ENCODE results near the gene SLX4.

SLX4 gene

DNA sequence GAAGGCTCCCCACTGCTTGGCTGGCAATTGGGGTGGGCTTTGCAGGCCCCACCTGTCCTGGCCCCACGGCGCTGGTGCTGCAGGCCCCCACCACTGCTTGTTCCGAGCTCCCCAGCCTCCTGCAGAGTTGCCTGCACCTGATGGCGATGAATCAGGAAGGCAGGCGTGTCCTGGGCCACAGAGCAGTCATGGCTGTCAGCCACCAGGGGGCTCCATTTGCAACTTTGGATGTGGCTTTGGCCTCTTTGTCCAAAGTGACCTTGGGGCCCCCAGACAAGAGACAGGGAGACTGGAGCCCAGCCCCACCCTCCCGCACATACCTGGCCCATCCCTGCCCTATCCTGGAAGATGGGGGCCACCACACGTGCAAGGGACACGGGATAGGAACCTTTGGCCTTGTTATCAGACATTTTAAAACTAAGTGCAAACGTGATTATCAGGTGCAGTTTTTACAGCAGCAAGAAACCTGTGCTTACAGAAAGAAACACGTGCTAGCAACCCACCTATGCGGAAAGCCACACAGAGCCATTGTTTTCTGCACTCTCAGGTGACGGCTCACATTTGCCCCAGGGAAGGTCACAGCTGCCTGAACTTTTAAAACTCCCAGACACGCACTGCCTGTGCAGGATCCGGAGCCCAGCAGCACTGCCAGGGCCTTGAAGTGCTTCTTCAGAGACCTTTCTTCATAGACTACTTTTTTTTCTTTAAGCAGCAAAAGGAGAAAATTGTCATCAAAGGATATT, 43.0 kb upstream of the SLX4 start, which contains the start of gene DNASE1:
DNASE1 (plus strand) TSS at position 443 of the 743 bp plus-strand sequence. CDS start 683 bp downstream, outside the sequence.
- H3K4me3 ChIP-seq (ENCODE audit: low read depth, low read length) = no peak within 1 kb of the TSS
- in situ Hi-C loops (cut with HindIII; ENCODE audit: low sequenced_read_pairs) = no loop called here
- TF ChIP-seq, protein P1, sequence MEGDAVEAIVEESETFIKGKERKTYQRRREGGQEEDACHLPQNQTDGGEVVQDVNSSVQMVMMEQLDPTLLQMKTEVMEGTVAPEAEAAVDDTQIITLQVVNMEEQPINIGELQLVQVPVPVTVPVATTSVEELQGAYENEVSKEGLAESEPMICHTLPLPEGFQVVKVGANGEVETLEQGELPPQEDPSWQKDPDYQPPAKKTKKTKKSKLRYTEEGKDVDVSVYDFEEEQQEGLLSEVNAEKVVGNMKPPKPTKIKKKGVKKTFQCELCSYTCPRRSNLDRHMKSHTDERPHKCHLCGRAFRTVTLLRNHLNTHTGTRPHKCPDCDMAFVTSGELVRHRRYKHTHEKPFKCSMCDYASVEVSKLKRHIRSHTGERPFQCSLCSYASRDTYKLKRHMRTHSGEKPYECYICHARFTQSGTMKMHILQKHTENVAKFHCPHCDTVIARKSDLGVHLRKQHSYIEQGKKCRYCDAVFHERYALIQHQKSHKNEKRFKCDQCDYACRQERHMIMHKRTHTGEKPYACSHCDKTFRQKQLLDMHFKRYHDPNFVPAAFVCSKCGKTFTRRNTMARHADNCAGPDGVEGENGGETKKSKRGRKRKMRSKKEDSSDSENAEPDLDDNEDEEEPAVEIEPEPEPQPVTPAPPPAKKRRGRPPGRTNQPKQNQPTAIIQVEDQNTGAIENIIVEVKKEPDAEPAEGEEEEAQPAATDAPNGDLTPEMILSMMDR (IDR thresholded peaks at IDR 0.05; ENCODE audit: low read depth, low read length, missing control alignments) = peak; percentile 61
- peak; percentile 16 for DNase-seq (ENCODE audit: low read depth)

DNA sequence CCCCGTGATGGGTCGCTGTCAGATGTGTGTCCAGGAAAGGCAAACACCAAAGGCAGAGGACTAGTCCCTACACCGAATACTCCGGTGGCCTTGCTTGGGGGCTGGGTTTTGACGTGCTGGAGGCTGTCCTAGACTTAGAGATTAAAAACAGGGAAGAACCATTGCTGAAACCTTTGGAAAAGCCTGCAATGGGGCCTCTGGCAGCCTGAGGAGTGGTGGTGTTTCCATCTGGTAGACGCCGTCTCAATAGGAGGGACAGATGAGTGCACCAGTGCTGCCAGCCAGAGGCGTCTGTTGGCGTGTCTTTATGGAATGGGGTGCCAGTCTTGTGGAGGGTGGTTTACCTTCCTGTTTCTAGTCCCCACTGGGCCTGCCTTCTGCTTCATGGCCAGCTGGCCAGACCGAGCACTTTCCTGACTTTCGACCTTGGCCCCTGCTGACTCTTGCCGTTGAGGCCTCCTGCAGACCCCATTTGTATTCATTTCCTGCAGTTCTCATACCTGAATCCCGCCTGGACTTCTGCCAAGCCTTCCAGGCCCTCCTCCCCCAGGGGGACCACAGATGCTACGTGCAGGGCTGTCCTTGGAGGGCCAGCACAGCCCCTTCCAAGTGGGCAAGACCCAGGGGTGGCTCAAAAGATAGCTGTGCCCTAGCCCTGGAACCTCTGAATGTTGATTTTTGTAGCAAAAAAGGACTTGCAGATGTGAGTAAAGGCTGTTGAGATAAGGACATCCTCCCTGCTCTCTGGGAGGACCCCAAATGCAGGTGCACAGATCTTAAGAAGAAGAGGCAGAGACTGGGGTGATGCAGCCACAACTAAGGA, 41.2 kb upstream of the SLX4 start:
- no peak for DNase-seq (ENCODE audit: low read depth)
- TF ChIP-seq, protein P1 (IDR thresholded peaks at IDR 0.05; ENCODE audit: low read depth, low read length, missing control alignments) = no peak
- no peak overlapping the region for H3K4me3 ChIP-seq (ENCODE audit: low read depth, low read length)
- in situ Hi-C loops (cut with HindIII; ENCODE audit: low sequenced_read_pairs) = no loop called here

DNA sequence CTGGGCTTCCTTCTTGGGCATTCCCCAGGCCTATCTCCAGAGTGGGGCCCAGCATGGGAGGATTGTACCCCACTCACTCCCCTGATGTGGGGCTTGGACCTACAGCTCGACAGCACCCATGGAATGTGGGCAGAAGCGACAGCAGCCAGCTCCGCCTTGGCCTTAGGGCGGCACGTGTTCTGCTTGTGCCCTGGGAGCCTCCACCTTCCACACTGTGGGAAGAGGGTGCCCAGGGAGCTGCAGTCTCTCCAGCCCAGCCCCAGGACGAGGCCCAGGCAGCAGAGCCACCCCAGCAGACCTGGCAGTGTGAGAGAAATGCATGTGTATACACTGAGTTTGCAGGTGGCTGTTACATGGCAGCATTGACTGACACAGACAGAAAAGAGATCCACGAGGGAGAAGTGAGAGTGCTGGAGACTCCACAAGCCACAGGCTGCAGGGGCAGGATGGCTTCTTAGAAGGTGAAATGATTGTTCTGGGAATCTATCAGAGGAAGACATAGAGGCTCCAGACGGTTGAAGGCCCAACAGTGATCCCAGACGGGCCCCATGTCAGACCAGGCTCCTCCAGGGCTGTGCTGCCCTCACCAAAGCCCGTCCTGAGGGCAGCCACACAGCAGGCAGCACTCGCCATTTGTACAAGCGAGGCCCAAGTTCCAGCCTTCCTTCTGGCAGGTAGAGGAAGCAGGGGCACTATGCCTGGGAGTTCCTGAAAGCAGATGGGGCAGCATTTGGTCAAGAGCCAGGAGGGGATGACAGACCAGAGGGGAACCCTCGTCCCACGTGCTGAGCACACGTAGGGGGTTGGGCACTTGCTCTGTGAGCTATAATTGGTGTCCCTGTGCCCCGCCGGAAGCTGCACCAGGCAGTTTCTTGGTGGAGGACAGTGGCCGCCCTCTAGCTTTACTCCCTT, 40.3 kb upstream of the SLX4 start:
- H3K4me3 ChIP-seq (ENCODE audit: low read depth, low read length) = no peak overlapping the region
- no peak for DNase-seq (ENCODE audit: low read depth)
- TF ChIP-seq, protein P1 (IDR thresholded peaks at IDR 0.05; ENCODE audit: low read depth, low read length, missing control alignments) = no peak
- in situ Hi-C loops (cut with HindIII; ENCODE audit: low sequenced_read_pairs) = no loop called here

DNA sequence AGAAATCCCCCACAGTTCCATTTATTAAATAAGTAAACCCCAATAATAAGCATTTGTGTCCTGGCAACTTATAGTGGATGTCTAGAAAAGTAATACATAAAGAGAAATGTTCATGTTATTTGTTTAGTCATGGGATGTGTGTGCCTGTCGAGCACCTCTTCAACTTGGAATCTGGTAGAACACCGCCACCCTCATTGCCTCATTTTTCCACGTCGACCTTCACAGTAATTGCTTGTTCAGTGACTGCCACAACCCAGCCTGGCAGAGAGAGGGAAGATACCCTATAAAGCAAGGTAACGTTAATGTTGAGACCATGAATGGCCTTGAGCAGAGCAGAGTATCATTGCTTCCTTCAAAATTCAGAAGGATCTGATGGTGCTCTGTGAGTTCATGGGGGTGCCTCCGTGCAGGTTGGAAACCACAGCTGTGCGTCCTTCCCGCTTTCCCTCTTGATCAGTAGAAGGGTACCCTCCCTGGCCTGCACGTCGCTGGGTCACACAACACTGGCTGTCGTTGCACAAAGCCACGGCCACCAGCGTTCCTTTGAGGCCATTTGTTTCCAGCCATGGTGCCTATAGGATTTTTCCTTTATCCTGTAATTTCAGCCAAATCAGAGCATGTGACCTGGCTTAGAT, 39.3 kb upstream of the SLX4 start:
- in situ Hi-C loops (cut with HindIII; ENCODE audit: low sequenced_read_pairs) = no loop called here
- no peak for DNase-seq (ENCODE audit: low read depth)
- no peak overlapping the region for H3K4me3 ChIP-seq (ENCODE audit: low read depth, low read length)
- TF ChIP-seq, protein P1 (IDR thresholded peaks at IDR 0.05; ENCODE audit: low read depth, low read length, missing control alignments) = no peak

DNA sequence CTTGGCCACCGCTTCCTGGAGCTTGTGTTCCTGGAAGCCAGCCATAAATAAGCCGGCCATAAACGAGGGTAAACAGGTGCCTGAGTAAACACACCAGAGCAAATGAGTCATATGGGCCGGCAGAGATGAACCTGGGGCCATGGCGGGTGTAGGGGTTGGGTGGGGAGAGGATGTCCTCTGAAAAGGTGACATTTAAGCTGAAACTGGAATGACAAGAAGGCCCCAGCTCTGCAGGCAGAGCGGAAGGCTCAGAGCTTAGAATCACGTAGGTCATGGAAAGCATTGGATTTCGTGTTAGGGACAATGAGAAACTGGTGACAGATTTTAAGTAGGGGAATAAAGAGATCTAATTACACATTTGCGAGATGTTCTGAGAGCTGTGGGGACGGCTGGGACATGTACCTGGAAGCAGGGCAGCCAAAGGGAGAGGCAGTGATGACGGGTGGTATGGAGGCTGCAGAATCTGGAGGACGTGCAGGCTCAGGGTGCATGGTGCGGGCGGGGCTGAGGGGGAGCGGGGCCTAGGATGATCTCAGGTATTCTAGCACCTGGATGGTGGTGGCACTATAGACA, 35.0 kb upstream of the SLX4 start:
- H3K4me3 ChIP-seq (ENCODE audit: low read depth, low read length) = no peak overlapping the region
- in situ Hi-C loops (cut with HindIII; ENCODE audit: low sequenced_read_pairs) = no loop called here
- DNase-seq (ENCODE audit: low read depth) = peak; percentile 15
- TF ChIP-seq, protein P1 (IDR thresholded peaks at IDR 0.05; ENCODE audit: low read depth, low read length, missing control alignments) = no peak

Data from astrocyte of the cerebellum (primary cell).